GM18951 (cell line): Measurements from ENCODE around the gene CARD9.

Source experiments
- POLR2A ChIP-seq: IDR thresholded peaks from 4 replicates; pipeline ENCODE4 v1.6.1; 2011; ENCODE audit warnings: mild to moderate bottlenecking; ENCODE audit not compliant: insufficient read length, insufficient read depth; ENCODE audit errors: extremely low read depth
- in situ Hi-C: fragments of 300-500 bp; cut with MboI; formaldehyde crosslinking; loops from one replicate; pipeline ENCODE4 v1.12.0; 2022; ENCODE audit warnings: low sequenced_read_pairs, mixed read lengths, inconsistent platforms; ENCODE audit not compliant: unreplicated experiment

Gene CARD9

GRCh38 chr9:136340356-136341041 lies 33.0 kb downstream of the CARD9 start:
- in situ Hi-C loops: no loop called here
- no peak for TF ChIP-seq POLR2A

GRCh38 chr9:136339958-136340310 lies 33.5 kb downstream of the CARD9 start:
- no peak for TF ChIP-seq POLR2A
- in situ Hi-C loops: no loop called here

DNA sequence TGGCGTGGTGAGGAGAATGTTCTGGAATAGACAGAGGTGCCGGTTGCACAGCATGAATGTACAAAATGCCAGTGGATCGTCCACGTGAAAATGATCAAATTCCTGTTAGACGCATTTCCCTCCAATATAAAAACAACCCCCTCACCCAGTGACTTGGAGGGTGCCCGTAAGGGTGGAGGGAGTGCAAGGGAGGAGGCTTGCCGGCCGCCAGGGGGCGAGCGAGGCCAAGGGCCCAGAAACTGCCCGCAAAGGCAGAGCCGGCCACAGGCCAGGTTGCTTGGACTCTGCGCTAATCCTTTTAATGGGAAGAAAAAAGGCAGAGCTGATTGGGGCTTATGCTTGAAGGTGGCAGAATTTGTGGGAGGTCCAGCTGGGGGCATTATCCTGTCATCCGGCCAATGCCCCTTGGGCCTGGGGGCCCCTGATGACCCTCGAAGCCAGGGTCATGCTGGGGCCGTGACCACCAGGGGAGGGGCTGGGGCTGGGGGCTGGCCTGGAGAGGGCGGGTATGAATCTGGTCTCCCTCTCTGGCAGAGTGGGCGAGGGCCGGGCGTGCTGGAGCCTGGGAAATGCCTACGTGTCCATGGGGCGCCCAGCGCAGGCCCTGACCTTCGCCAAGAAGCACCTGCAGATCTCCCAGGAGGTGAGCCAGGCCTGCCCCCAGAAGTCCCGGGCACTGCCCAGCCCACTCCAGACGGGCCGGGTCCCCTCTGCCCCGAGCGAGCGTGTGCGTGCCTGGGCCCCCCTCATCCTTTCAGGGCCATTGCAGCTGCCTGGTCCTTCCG lies 34.1 kb downstream of the CARD9 start:
- in situ Hi-C loops: no loop called here
- no peak for TF ChIP-seq POLR2A

- in situ Hi-C loops: no loop called here
- no peak for TF ChIP-seq POLR2A
Measured at GRCh38 chr9:136338511-136338910, 35.0 kb downstream of the CARD9 start.

DNA sequence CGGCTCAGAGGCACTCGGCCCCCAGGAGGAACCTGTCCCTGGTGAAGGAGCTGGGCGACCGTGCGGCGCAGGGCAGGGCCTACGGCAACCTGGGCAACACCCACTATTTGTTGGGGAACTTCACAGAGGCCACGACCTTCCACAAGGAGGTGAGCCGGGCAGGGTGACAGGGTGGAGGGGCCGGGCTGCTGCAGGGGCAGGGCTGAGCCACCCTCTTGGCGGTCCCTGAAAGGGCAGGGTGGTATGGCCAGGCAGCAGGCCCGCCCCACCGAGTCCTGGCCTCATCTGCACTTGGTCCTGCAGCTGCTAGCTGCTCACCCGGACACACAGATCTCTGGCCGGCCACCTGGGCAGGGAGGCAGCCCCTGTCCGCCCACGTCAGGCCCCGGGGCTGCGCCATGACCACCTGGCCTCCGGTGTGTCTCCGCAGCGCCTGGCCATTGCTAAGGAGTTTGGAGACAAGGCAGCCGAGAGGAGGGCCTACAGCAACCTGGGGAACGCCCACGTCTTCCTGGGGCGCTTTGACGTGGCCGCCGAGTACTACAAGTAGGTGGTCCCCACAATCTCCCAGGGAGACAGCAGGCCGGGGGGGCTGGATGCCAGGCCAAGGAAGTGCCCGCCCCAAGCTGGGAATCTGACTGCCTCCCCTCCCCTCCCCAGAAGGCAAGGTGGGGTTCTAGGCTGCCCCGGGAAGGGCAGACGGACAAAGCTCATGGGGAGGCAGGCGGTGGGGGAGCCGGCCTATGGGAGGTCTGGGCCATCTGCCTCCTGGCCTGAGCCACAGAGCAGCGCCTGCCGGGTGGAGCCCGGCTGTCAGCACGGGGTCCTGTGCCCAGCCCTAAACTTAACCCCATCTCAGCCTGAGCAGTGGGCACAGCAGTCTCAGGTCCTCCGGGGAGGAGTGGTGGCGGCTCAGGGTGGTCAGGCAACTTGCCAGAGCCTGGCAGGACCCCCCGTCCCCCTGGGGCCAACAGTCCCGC lies 35.8 kb downstream of the CARD9 start:
- in situ Hi-C loops: no loop called here
- no peak for TF ChIP-seq POLR2A

- no peak for TF ChIP-seq POLR2A
- in situ Hi-C loops: no loop called here
Measured at GRCh38 chr9:136336881-136337280, 36.6 kb downstream of the CARD9 start.

DNA sequence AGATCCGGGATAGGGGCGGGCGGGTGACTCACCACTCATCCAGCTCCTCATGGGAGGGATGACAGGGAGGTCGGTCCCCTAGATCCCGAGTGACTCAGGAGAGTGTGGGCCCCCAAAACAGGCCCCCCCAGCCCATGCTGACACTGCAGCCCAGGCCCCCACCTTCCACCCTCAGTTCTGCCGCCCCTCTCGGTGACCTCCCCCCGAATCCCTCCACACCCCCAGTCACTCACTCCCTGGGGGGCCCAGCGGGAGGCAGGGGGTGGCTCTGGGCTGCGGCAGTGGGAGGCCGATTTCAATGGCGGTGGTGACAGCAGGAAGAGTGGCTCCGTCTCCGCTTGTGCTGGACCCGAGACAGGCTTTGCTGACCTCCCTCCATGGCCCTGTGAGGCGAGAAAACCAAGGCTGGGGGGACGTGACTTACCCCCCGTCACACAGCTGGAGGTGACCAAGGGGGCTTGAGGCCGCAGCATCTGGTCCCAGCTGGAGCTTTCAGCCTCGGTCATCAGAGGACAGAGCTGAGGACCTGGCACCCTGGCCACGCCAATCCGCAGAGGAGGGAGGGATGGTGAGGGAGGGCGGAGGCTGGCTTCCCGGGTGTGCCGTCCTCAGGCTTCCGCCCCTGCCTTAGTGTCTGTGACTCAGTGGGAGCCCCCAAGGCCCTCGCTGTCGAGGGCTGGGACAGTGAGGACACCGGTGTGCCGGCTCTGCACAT lies 37.2 kb downstream of the CARD9 start:
- in situ Hi-C loops: no loop called here

DNA sequence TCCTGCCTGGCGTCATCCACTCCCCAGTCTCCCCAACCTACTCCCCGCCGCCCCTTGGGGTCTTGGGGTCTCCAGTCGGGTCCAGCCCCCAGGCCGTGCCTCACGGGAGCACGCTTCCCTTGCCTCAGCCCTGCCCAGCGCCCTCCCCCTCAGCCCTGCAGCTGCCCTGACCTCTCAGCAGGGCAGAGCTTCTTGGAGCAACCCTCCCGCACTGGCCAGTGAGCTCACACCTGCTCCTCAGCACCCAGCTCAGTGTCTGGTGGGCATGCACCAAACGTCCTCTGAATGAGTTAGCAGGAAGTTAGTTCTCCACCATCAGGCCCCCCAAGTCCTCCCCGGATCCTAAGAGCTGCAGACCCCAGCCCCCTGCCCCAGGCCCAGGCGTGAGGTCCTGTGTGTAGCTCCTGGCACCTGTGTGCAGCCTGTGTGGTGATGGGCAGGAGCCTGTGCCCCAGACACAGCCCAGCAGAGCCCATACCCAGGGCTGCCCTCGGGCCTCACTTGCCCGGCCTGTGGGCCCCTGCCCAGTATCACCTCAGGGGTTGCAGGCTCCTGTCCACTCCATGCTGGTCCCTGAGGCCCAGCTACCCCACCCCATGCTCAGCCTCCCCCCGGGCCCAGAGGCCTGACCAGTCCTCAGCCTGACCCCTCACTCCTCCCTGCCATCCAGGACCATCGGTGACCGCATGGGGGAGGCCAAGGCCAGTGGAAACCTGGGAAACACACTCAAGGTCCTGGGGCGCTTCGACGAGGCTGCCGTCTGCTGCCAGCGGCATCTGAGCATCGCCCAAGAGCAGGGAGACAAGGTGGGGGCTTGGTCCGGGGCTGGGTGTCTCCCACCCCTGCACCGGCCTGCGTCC lies 37.9 kb downstream of the CARD9 start:
- TF ChIP-seq POLR2A: no peak
- in situ Hi-C loops: no loop called here

More for the DNA sequence above, 37.2 kb downstream of the CARD9 start:
- TF ChIP-seq POLR2A: no peak

- TF ChIP-seq POLR2A: no peak
- in situ Hi-C loops: no loop called here
Measured at GRCh38 chr9:136334541-136334940, 38.9 kb downstream of the CARD9 start.

GRCh38 chr9:136333486-136333885 lies 40.0 kb downstream of the CARD9 start:
- TF ChIP-seq POLR2A: no peak
- in situ Hi-C loops: no loop called here

- no peak for TF ChIP-seq POLR2A
- in situ Hi-C loops: no loop called here
Measured at GRCh38 chr9:136333045-136333444, 40.4 kb downstream of the CARD9 start.

GRCh38 chr9:136332482-136332983 lies 40.9 kb downstream of the CARD9 start:
- TF ChIP-seq POLR2A: no peak
- in situ Hi-C loops: no loop called here
